Endothelial cell (in vitro differentiated cells): ENCODE data around the gene TSPAN15. TPM values are rescaled to one million over a fixed set of nuclear protein-coding genes. Genes with fewer than 3 reads are reported as not detected.

Source experiments
- DNase-seq: peaks from one replicate; pipeline ENCODE4 v3.0.0; 2021; ENCODE audit warnings: low spot score
- H3K27ac Mint-ChIP-seq: one replicate; pipeline ENCODE4 v1.8.0; 2021; ENCODE audit warnings: mixed read lengths, inconsistent platforms; ENCODE audit not compliant: unreplicated experiment
- H3K27me3 Mint-ChIP-seq: one replicate; pipeline ENCODE4 v1.8.0; 2021; ENCODE audit warnings: mild to moderate bottlenecking, moderate library complexity, mixed read lengths, inconsistent platforms; ENCODE audit not compliant: unreplicated experiment
- H3K36me3 Mint-ChIP-seq: one replicate; pipeline ENCODE4 v1.8.0; 2021; ENCODE audit warnings: mild to moderate bottlenecking, low read depth, mixed read lengths, inconsistent platforms; ENCODE audit not compliant: unreplicated experiment
- H3K4me1 Mint-ChIP-seq: one replicate; pipeline ENCODE4 v1.8.0; 2021; ENCODE audit warnings: mild to moderate bottlenecking, mixed read lengths, inconsistent platforms; ENCODE audit not compliant: unreplicated experiment
- H3K4me3 Mint-ChIP-seq: one replicate; pipeline ENCODE4 v1.8.0; 2021; ENCODE audit warnings: mild to moderate bottlenecking, mixed read lengths, inconsistent platforms; ENCODE audit not compliant: unreplicated experiment
- H3K9me3 Mint-ChIP-seq: one replicate; pipeline ENCODE4 v1.8.0; 2021; ENCODE audit warnings: mixed read lengths, inconsistent platforms; ENCODE audit not compliant: unreplicated experiment
- total RNA-seq: library from RNA; stranded (reverse); fragmentation: NEBNext Ultra II Directional; extraction: Animal tissue kit (Norgen Biotek cat#: 25700); gene quantifications from one replicate; pipeline ENCODE4 v1.2.1, GENCODE V29; 2021; ENCODE audit not compliant: unreplicated experiment
- TF ChIP-seq, protein P1 (sequence below): fragments of 200-600 bp; sonication (generic); IDR thresholded peaks from one replicate; pipeline ENCODE4 v1.5.0; 2021; ENCODE audit warnings: antibody characterized with exemption; ENCODE audit not compliant: unreplicated experiment

The TSPAN15 gene
- total RNA-seq, 1 donor from 2014 or later: 195 TPM

DNA sequence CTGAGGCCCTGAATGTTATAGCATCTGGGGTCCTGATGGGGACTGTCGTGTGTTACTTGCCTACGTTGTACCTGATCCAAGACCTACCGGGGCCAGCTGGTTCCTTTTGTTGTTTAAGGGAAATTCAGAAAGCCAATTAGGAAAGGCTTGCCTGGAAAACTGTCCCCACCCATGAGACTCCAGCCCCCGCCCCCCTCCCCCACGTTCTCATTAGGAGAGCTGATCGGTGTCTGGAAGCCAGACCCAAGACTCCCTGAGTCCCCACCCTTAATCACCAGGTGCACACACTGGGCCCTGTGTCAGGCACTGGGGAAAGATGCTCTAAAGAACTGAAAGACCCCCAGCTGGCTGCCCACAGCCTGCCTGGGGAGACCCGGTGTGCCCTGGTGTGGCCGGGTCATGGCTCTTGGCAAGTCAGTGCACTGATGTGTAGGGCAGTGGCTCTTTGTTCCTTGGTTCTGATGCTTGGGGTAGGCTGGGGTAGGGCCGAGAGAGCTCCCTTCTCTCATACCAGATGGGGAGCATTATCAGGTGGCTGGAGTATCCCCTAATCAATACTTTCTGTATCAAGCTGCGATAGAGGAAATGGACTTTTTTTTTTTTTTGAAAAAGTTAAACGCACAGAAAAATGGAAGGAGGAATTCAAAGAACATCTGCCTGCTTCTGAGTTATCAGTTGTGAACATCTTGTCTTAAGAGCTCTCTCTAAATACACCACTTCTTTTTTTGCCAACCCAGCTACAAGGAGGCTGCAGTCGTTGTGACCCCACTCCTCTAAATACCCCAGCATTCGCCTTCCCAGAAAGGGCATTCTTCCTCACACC lies 16.9 kb downstream of the TSPAN15 start:
- H3K4me1 Mint-ChIP-seq: peaks cover 78% of the 10 kb centered on the region
- H3K9me3 Mint-ChIP-seq: no peaks in the 10 kb centered on the region
- peak overlapping the region; percentile 54 for H3K27ac Mint-ChIP-seq
- H3K36me3 Mint-ChIP-seq: peaks cover 18% of the 10 kb centered on the region
- DNase-seq: no peak
- H3K27me3 Mint-ChIP-seq: peaks cover 6% of the 10 kb centered on the region
- peak overlapping the region; percentile 21 for H3K4me3 Mint-ChIP-seq
- TF ChIP-seq, protein P1, sequence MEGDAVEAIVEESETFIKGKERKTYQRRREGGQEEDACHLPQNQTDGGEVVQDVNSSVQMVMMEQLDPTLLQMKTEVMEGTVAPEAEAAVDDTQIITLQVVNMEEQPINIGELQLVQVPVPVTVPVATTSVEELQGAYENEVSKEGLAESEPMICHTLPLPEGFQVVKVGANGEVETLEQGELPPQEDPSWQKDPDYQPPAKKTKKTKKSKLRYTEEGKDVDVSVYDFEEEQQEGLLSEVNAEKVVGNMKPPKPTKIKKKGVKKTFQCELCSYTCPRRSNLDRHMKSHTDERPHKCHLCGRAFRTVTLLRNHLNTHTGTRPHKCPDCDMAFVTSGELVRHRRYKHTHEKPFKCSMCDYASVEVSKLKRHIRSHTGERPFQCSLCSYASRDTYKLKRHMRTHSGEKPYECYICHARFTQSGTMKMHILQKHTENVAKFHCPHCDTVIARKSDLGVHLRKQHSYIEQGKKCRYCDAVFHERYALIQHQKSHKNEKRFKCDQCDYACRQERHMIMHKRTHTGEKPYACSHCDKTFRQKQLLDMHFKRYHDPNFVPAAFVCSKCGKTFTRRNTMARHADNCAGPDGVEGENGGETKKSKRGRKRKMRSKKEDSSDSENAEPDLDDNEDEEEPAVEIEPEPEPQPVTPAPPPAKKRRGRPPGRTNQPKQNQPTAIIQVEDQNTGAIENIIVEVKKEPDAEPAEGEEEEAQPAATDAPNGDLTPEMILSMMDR: no peak

- Mint-ChIP-seq H3K4me1 (peaks cover 78% of the 10 kb centered on the region), H3K4me3 (peak overlapping the region; percentile 21), H3K27ac (peak overlapping the region; percentile 54), H3K9me3 (no peaks in the 10 kb centered on the region), H3K27me3 (peaks cover 6% of the 10 kb centered on the region), H3K36me3 (peaks cover 18% of the 10 kb centered on the region)
- DNase-seq: no peak
- TF ChIP-seq, protein P1: no peak
Measured at GRCh38 chr10:69468751-69469089, 17.5 kb downstream of the TSPAN15 start.

GRCh38 chr10:69469976-69470375 lies 18.7 kb downstream of the TSPAN15 start:
- H3K27me3 Mint-ChIP-seq: peaks cover 6% of the 10 kb centered on the region
- DNase-seq: no peak
- peaks cover 78% of the 10 kb centered on the region for H3K4me1 Mint-ChIP-seq
- peak overlapping the region; percentile 16 for H3K4me3 Mint-ChIP-seq
- H3K9me3 Mint-ChIP-seq: no peaks in the 10 kb centered on the region
- peaks cover 18% of the 10 kb centered on the region for H3K36me3 Mint-ChIP-seq
- no peak overlapping the region for H3K27ac Mint-ChIP-seq
- TF ChIP-seq, protein P1: no peak

DNA sequence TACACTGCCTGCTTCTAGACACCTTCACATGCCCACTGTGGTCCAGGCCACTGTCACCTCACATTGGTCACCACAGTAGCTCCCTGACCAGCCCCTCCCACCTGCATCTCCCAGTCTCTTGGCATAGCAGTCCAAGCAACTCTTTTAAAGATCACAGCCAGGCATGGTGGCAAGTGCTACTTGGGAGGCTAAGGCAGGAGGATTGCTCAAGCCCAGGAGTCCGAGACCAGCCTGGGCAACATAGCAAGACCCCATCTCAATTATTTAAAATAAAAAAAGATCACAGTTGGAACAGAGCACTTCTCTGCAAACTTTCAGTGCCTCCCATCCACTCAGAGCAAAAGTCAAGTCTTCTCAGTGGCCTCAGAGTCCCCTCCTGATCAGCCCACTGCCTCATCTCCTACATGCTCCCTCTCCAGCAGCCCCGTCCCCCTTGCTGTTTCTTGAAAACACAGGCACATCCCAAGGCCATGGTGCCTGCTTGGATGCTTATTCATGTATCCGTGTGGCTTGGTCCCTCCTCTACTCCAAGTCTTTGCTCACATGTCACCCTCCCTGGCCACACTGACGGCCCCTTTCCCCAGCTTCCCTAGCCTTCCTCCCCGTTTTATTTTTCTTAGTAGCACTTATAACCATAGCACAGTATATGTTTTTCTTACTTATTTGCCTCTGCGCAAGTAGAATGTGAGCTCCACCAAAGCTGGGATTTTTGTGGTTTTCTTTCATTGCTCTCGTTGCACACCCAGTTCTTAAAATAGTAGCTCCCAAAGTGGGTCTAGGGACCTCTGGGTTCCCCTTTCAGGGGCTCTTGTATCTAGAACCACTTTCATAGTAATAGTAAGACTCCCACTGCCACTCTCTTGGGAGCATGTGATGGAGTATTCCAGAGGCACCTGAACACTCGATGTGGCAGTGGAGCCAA lies 19.5 kb downstream of the TSPAN15 start:
- H3K36me3 Mint-ChIP-seq: peaks cover 18% of the 10 kb centered on the region
- DNase-seq: no peak
- TF ChIP-seq, protein P1: no peak
- peaks cover 76% of the 10 kb centered on the region for H3K4me1 Mint-ChIP-seq
- no peaks in the 10 kb centered on the region for H3K9me3 Mint-ChIP-seq
- peaks cover 6% of the 10 kb centered on the region for H3K27me3 Mint-ChIP-seq
- no peak overlapping the region for H3K27ac Mint-ChIP-seq
- peak overlapping the region; percentile 25 for H3K4me3 Mint-ChIP-seq
